Fibroblast of skin of right quadriceps (primary cell): ENCODE results near the gene CEACAM1.
"Not testable (repeated sequence)": the region's sequence is repeated elsewhere in the genome, so short reads cannot be mapped to it uniquely, and the experiment has no call there.

Experiments
- DNase-seq: peaks from one replicate; pipeline ENCODE4 v3.0.0-alpha.2; 2013

The CEACAM1 gene

DNA sequence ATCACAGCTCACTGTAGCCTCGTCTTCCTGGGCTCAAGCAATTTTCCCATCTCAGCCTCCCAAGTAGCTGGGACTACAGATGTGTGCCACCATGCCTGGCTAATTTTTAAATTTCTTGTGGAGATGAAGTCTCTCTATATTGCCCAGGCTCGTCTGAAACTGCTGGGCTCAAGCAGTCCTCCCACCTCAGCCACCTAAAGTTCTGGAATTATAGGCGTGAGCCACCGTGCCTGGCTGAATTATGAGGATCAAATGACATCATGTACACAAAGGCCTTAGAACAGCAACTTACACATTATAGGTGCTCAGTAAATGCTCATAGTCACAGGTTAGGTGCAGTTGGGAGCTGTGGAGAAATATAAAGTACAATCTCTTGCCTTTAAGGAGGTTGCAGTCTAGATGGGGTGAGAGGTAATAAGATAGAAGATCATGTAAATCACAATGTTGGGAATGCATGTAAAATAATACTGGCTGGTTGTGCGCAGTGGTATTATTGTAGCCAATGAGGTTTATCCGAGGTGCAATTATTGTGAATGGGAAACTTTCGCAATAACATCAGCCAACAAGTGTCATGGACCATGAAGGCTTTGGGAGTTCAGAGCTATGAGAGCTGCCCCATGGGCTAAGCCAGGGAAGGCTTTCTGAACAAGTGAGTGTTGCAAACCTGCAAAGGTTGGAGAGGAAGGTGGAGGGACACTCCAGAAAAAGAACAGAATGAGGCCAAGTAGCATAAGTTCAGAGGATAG lies 55.7 kb downstream of the CEACAM1 start:
- no peak for DNase-seq

DNA sequence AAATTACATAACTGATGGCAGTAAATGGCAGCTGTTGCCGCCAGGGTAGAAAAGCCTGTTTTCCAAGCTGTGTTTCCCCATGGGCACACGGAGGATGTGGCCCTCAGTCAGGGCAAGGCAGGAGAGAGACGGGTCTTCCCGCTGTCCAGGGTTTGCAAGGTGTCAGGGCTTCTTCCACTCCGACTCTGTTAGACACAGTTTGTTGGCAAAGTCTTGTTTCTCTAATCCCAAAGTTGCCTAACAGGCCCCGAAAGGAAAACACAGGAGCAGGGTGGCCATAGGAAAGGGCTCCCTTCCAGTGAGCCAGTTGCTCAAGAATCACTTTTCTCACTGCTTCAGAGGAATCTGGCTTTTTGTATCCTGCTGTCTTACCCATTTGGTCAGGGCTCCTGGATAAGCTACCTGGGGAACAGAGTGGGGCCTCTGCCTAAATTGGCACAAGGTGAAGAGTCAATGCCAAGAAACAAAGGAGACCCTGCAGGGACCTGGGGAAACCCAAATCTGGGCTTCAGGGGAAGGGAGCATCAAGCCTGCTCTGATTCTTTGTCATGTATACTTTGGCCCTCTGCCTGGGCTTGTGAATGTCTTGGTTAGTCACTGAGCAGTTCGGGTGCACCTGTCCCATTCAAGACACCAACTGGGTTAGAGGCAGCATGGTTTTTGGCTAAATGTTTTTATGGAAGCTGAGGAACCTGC lies 56.6 kb downstream of the CEACAM1 start:
- DNase-seq: peak; percentile 20

DNA sequence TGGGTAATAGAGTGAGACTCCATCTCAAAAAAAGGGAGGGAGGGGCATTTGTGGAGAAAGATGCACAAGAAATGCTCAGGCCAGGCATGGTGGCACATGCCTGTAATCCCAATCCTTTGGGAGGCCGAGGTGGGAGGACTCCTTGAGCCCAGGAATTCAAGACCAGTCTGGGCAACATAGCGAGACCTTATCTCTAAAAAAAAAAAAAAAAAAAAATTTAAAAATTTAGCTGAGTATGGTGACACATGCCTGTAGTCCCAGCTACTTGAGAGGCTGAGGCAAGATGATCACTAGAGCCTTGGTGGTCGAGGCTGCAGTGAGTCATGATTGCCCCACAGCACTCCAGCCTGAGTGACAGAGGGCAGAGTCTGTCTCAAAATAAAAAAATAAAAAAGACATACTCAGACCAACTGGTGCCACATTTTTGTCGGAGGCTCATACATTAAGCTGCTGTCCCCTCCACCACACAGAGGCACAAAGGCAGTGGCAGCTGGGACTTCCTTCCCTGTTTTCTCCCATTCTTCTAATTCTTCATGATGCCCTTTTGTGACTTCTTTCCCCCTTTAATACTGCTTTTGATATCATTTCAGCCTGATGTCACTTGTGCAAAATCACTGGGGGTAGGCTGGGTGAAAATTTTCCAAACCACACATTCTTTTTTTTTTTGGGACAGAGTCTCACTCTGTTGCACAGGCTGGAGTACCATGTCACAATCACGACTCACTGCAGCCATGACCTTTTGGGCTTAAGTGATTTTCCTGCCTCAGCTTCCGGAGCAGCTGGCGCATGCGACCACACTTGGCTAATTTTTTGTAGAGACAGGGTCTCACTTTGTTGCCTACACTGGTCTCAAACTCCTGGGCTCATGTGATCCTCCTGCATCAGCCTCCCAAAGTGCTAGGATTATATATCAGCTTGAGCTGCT lies 58.7 kb downstream of the CEACAM1 start:
- DNase-seq: peak; percentile 61

DNA sequence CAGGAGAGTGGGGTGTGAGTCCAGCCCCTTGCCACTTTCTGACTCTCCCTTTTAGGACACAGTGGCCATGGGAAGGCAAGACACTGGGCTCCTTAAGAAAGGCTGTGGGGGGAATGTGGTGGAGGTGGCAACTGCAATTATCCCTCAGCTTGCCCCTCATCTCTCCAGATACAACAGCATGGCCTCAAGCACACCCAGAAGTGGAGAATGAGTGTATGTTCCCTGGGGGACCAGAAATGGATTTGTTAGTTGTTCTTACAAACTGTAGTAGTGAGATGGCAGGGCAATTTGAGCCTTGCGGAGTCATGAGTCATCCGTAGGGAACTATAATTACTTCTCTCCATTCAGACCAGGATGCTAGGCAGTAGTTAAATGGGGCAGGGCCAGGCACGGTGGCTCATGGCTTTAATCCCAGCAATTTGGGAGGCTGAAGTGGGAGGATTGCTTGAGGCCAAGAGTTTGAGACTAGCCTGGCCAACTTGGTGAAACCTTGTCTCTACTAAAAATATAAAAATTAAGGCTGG lies 59.9 kb downstream of the CEACAM1 start:
- DNase-seq: peak; percentile 95

DNA sequence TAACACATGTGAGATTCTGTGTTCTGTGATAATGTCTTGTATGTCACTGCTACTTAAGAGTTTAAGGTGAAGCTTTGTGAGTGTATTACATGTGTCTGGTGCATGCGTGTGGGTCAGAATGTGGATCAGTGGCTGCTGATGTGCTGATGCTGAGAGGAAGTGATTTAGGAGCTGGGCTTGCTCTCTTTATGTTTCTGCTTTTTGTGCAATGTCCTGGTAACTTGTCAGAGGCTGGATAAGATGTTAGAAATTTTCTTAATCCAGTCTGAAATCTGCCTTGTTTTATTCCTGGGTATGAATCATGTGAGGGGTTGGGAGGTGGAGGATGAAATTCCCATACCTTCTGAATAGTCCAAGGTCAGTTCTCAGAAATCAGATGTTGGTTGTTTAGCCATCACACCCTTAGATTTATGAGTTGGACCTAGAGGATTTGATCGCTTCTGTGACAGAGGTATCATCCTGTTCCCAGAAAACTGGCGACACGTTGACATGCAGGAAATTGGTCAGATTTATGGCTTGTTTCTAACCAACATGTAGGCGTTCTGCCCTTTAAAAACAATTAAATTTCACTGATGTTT lies 61.0 kb downstream of the CEACAM1 start:
- DNase-seq: peak; percentile 68

DNA sequence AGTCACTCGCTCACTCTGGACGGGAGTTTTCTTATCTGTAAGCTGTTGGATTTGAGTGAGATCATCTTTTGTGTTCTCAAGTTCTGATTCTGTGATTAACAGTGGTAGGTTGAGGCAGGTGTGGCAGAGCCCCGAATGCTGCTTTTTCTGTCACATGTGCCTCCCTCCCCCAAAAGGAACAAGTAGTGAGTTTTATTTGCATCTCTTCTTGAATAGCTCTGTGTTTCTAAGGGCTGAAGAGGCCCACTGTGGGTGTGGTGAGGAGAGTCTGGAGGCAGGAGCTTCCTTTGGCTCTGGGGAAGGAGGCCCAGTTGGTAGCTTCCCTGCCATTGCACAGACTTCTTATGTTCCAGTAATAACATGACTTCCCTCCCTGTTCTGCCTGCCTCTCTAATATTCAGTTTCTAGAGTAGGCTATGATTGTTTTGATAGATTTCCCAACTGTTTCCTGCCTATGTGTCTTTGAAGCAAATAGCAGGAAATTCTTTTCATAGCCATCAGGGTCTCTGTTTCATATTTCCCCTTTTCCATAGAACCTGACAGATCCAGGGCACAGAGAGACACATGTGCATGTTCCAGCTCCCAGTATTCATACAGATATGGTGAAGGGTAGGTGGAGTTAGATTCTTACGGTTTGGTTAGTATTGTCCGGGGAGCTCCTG lies 61.6 kb downstream of the CEACAM1 start:
- peak; percentile 31 for DNase-seq

DNA sequence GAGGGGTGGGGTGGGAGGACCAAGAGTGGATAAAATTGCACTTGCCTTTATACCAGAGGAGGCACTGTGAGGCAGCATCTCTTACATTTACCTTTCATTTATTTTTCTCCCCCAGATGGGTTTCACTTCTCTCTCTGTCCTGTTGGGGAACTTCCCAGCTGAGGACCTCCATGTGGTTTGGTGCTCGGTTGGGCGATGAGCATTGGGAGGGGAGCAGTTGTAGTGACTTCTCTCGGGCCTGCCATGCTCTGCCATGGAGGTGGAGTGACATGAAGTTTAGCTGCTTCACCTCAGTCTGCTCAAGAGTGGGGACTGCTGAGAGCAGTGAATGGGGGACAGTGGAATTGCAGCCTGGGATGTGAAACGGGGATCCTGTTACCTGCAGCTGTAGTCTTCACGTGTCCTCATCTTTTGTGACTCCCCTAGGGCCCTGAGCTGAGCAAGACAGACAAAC lies 62.4 kb downstream of the CEACAM1 start:
- no peak for DNase-seq

DNA sequence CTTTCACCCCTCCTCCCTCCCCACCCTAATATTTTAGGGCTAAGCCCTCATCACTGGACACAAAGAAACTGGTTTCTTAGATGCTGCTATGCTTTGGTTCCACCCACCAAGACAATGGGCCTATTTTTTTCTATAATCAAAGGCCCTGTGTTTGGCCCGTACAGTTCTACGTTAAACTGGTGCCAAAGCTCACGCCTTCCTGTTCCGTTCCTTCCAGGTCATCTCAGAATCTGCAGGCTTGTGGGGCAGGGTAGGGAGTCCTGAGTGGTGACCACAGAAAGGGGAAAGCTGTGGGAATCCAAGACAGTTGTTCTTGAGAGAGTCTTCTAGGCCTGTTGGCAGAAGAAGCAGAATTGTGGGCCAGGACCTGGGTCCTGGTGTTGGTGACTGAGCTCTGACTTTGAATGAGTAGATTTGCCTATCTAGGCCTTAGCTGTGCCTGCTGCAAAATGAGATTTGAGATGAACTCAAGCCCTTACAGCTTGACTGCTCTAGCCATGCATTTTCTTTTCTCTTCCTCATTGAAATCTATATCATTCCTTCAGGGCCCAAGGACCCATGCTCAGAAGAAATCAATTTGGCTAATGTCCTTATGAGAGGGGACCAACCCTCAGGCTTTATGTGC lies 66.5 kb downstream of the CEACAM1 start:
- no peak for DNase-seq

DNA sequence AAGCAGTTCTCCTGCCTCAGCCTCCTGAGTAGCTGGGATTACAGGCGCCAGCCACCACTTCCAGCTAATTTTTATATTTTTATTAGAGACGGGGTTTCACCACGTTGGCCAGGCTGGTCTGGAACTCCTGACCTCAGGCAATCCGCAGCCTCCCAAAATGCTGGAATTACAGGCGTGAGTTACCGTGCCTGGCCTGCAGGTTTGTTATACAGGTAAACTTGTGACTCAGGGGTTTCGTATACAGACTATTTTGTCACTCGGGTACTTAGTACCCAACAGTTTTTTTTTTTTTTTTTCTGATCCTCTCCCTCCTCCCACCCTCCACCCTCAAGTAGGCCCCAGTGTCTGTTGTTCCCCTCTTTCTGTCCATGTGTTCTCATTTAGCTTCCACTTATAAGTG lies 67.0 kb downstream of the CEACAM1 start:
- not testable (repeated sequence) for DNase-seq

DNA sequence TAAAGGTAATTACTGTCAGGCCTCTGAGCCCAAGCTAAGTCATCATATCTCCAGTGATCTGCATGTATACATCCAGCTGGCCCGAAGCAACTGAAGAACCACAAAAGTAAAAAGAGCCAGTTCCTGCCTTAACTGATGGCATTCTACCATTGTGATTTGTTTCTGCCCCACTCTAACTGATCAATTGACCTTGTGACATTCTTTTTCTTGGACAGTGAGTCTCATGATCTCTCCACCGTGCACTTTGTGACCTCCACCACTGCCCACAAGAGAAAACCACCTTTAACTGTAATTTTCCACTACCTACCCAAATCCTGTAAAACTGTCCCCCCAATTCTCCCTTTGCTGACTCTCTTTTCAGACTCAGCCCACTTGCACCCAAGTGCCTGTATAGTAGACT lies 68.4 kb downstream of the CEACAM1 start:
- no peak for DNase-seq
